Endodermal cell (in vitro differentiated cells): Measurements from ENCODE around the gene TFAP2A. TPM values are rescaled to one million over a fixed set of nuclear protein-coding genes. Genes with fewer than 3 reads are reported as not detected.
A peak's percentile ranks its signal among the peaks of the same experiment; 100 is the strongest.

ENCODE experiments used
- DNase-seq: peaks from one replicate; pipeline ENCODE4 v3.0.0-alpha.2; 2017
- H3K27ac ChIP-seq: 2 replicates; pipeline ENCODE4 v1.5.1; 2013; ENCODE audit warnings: mild to moderate bottlenecking, low read depth, low read length, moderate library complexity
- H3K27me3 ChIP-seq: 2 replicates; pipeline ENCODE4 v1.6.1; 2013; ENCODE audit warnings: mild to moderate bottlenecking, low read length, moderate library complexity; ENCODE audit not compliant: insufficient read depth, control insufficient read depth, poor library complexity, severe bottlenecking
- H3K36me3 ChIP-seq: 2 replicates; pipeline ENCODE4 v1.7.0; 2013; ENCODE audit warnings: mild to moderate bottlenecking, low read length, moderate library complexity; ENCODE audit not compliant: control insufficient read depth, insufficient read depth
- H3K4me1 ChIP-seq: one replicate; pipeline ENCODE4 v1.7.0; 2013; ENCODE audit warnings: low read length; ENCODE audit not compliant: control insufficient read depth, insufficient read depth
- H3K4me3 ChIP-seq: 2 replicates; pipeline ENCODE4 v1.5.1; 2013; ENCODE audit warnings: mild to moderate bottlenecking, low read length, moderate library complexity
- H3K9ac ChIP-seq: 2 replicates; pipeline ENCODE4 v1.6.1; 2013; ENCODE audit warnings: mild to moderate bottlenecking, low read length, moderate library complexity; ENCODE audit not compliant: poor library complexity, severe bottlenecking; ENCODE audit errors: extremely low read depth
- H3K9me3 ChIP-seq: 2 replicates; pipeline ENCODE4 v1.6.1; 2013; ENCODE audit warnings: mild to moderate bottlenecking, low read length, moderate library complexity; ENCODE audit not compliant: control insufficient read depth
- H3K27ac Mint-ChIP-seq: 2 replicates; pipeline ENCODE4 v1.8.0; 2020; ENCODE audit warnings: mixed read lengths
- H3K27me3 Mint-ChIP-seq: 2 replicates; pipeline ENCODE4 v1.8.0; 2021; ENCODE audit warnings: mild to moderate bottlenecking, mixed read lengths; ENCODE audit not compliant: insufficient read depth
- H3K36me3 Mint-ChIP-seq: 2 replicates; pipeline ENCODE4 v1.8.0; 2020; ENCODE audit warnings: low read depth, mixed read lengths
- H3K4me1 Mint-ChIP-seq: 2 replicates; pipeline ENCODE4 v1.8.0; 2020; ENCODE audit warnings: mixed read lengths
- H3K4me3 Mint-ChIP-seq: 2 replicates; pipeline ENCODE4 v1.8.0; 2020; ENCODE audit warnings: mild to moderate bottlenecking, moderate library complexity, mixed read lengths
- H3K9me3 Mint-ChIP-seq: 2 replicates; pipeline ENCODE4 v1.8.0; 2020; ENCODE audit warnings: mild to moderate bottlenecking, mixed read lengths
- WGBS, 2 experiments: methylation state at CpG; one replicate each; pipeline versions ENCODE4 v1.1.5 to v1.1.7; 2013; ENCODE audit warnings: missing lambda C conversion rate in 2 of 2, mixed read lengths in 1 of 2; ENCODE audit not compliant: insufficient coverage in 1 of 2, insufficient read length in 1 of 2; 5-methylcytosine and 5-hydroxymethylcytosine counted together
- total RNA-seq, 2 donors: library from RNA; stranded (reverse); fragmentation: NEBNext Ultra II Directional in 1 of 2; extraction: Animal tissue kit (Norgen Biotek cat#: 25700) in 1 of 2; gene quantifications; 2 replicates in 1 of 2; 3 replicates in 1 of 2; pipeline ENCODE4 v1.2.1, GENCODE V29; 2021
- TF ChIP-seq, protein P1 (sequence below): fragments of 200-600 bp; sonication (generic); conservative IDR thresholded peaks from 2 replicates; pipeline ENCODE4 v1.5.0; 2021; ENCODE audit warnings: antibody characterized with exemption, mild to moderate bottlenecking

Gene TFAP2A
- total RNA-seq, 2 donors from 2014 or later = 0.51 to 0.69 TPM

DNA sequence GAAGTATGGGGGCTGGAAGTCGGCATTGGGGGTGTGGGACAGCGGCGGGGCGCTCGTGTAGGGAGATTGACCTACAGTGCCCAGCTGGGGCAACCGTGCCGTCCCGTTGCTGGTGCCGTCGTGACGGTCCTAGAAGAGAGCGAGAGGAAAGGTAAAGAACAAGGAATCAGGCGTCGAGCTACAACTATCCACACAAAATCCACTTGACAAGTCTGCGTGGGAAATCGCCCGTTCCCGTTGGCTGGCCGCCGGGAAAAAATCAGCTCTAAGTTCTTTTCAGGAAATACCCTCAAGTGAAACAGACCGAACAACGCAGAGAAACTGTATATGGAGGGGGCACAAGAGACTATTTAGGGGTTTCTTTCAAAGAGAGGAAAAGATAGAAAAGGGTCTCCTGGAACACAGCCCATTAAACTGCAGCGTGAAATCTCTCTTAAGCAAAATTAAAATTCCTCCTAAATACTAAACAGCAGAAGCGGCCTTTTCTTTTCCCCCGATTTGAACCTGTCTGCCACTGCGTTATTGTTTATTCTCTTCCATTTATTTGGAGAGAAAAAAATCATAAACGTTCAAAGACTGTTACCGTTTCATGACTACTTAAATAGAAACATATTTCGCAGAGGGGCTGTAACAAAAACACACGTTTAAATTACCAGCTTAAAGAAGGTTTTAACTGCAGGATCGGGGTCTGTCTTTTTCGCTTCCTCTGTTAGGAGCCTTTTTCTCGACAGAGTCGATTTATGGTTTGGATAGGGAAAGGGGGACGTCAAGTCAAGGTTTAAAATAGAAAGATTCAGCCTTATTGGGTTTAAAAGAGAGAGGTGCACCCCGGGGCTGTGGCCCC lies 4.4 kb downstream of the TFAP2A start:
- TF ChIP-seq, protein P1, sequence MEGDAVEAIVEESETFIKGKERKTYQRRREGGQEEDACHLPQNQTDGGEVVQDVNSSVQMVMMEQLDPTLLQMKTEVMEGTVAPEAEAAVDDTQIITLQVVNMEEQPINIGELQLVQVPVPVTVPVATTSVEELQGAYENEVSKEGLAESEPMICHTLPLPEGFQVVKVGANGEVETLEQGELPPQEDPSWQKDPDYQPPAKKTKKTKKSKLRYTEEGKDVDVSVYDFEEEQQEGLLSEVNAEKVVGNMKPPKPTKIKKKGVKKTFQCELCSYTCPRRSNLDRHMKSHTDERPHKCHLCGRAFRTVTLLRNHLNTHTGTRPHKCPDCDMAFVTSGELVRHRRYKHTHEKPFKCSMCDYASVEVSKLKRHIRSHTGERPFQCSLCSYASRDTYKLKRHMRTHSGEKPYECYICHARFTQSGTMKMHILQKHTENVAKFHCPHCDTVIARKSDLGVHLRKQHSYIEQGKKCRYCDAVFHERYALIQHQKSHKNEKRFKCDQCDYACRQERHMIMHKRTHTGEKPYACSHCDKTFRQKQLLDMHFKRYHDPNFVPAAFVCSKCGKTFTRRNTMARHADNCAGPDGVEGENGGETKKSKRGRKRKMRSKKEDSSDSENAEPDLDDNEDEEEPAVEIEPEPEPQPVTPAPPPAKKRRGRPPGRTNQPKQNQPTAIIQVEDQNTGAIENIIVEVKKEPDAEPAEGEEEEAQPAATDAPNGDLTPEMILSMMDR = no peak
- DNase-seq = no peak
- H3K36me3 ChIP-seq = no peaks in the 10 kb centered on the region
- peaks cover 53% of the 10 kb centered on the region for H3K4me1 Mint-ChIP-seq
- H3K27me3 Mint-ChIP-seq = peaks cover 97% of the 10 kb centered on the region
- H3K27ac ChIP-seq = no peak overlapping the region
- H3K4me3 Mint-ChIP-seq = peak overlapping the region; percentile 56
- no peaks in the 10 kb centered on the region for H3K9me3 ChIP-seq
- H3K4me3 ChIP-seq = no peak overlapping the region
- no peaks in the 10 kb centered on the region for H3K36me3 Mint-ChIP-seq
- H3K27me3 ChIP-seq = peaks cover 100% of the 10 kb centered on the region
- no peak overlapping the region for H3K9ac ChIP-seq
- no peak overlapping the region for H3K27ac Mint-ChIP-seq
- 0 to 4% methylated on average over 12 to 35 of the region's 36 CpGs for WGBS, 2 experiments
- H3K4me1 ChIP-seq = peaks cover 6% of the 10 kb centered on the region
- H3K9me3 Mint-ChIP-seq = no peaks in the 10 kb centered on the region

- peak overlapping the region; percentile 7 for H3K4me3 Mint-ChIP-seq
- peaks cover 100% of the 10 kb centered on the region for H3K27me3 ChIP-seq
- no peak overlapping the region for H3K27ac Mint-ChIP-seq
- no peaks in the 10 kb centered on the region for H3K9me3 Mint-ChIP-seq
- DNase-seq = peak; percentile 73
- peaks cover 97% of the 10 kb centered on the region for H3K27me3 Mint-ChIP-seq
- H3K36me3 ChIP-seq = no peaks in the 10 kb centered on the region
- no peak overlapping the region for H3K27ac ChIP-seq
- TF ChIP-seq, protein P1 = no peak
- WGBS, 2 experiments = 0 to 4% methylated on average over 8 to 30 of the region's 30 CpGs
- H3K4me1 Mint-ChIP-seq = peaks cover 53% of the 10 kb centered on the region
- no peaks in the 10 kb centered on the region for H3K36me3 Mint-ChIP-seq
- peaks cover 6% of the 10 kb centered on the region for H3K4me1 ChIP-seq
- no peak overlapping the region for H3K9ac ChIP-seq
- H3K9me3 ChIP-seq = no peaks in the 10 kb centered on the region
- no peak overlapping the region for H3K4me3 ChIP-seq
These were observed 5.1 kb downstream of the TFAP2A start for GRCh38 chr6:10409731-10410206.

- peaks cover 52% of the 10 kb centered on the region for H3K4me1 Mint-ChIP-seq
- TF ChIP-seq, protein P1 = no peak
- Histone ChIP-seq H3K9ac (no peak overlapping the region), H3K36me3 (no peaks in the 10 kb centered on the region), H3K9me3 (no peaks in the 10 kb centered on the region), H3K4me3 (no peak overlapping the region), H3K27ac (no peak overlapping the region), H3K4me1 (peaks cover 6% of the 10 kb centered on the region), H3K27me3 (peaks cover 96% of the 10 kb centered on the region)
- H3K4me3 Mint-ChIP-seq = peak overlapping the region; percentile 7
- H3K9me3 Mint-ChIP-seq = no peaks in the 10 kb centered on the region
- H3K36me3 Mint-ChIP-seq = no peaks in the 10 kb centered on the region
- H3K27ac Mint-ChIP-seq = no peak overlapping the region
- H3K27me3 Mint-ChIP-seq = peaks cover 95% of the 10 kb centered on the region
- DNase-seq = no peak
- WGBS, 2 experiments = 3 to 11% methylated on average over 7 to 8 of the region's 8 CpGs
These were observed 5.6 kb downstream of the TFAP2A start for GRCh38 chr6:10409233-10409721.
